ENCODE results near the gene IMMP2L. TPM values are rescaled to one million over a fixed set of nuclear protein-coding genes. Genes with fewer than 3 reads are reported as not detected.
"Not testable (repeated sequence)": the region's sequence is repeated elsewhere in the genome, so short reads cannot be mapped to it uniquely, and the experiment has no call there.

The IMMP2L gene
- total RNA-seq, 1 donor from 2014 or later = 20.0 TPM

GRCh38 chr7:111581207-111581606 is 18.9 kb upstream of the IMMP2L start:
- intact Hi-C loops (cut with micrococcal nuclease); DNase-seq (ENCODE audit: low spot score); H3K36me3 Mint-ChIP-seq (ENCODE audit: low read depth); H3K4me3 Mint-ChIP-seq (ENCODE audit: low read depth); H3K27ac Mint-ChIP-seq; H3K27me3 Mint-ChIP-seq (ENCODE audit: low read depth); H3K4me1 Mint-ChIP-seq (ENCODE audit: low read depth): not testable (repeated sequence)
- peaks cover 22% of the 10 kb centered on the region for H3K9me3 Mint-ChIP-seq

GRCh38 chr7:111578754-111579153 is 16.5 kb upstream of the IMMP2L start:
- Mint-ChIP-seq H3K4me1 (ENCODE audit: low read depth) (no peaks in the 10 kb centered on the region), H3K36me3 (ENCODE audit: low read depth) (no peaks in the 10 kb centered on the region), H3K27ac (no peak overlapping the region), H3K9me3 (peaks cover 27% of the 10 kb centered on the region), H3K4me3 (ENCODE audit: low read depth) (no peak overlapping the region), H3K27me3 (ENCODE audit: low read depth) (no peaks in the 10 kb centered on the region)
- intact Hi-C loops (cut with micrococcal nuclease) = no loop called here
- no peak for DNase-seq (ENCODE audit: low spot score)

GRCh38 chr7:111571720-111572119 is 9.4 kb upstream of the IMMP2L start:
- peaks cover 27% of the 10 kb centered on the region for H3K9me3 Mint-ChIP-seq
- no peaks in the 10 kb centered on the region for H3K4me1 Mint-ChIP-seq (ENCODE audit: low read depth)
- H3K27me3 Mint-ChIP-seq (ENCODE audit: low read depth) = peaks cover 4% of the 10 kb centered on the region
- no peak overlapping the region for H3K4me3 Mint-ChIP-seq (ENCODE audit: low read depth)
- H3K36me3 Mint-ChIP-seq (ENCODE audit: low read depth) = peaks cover 6% of the 10 kb centered on the region
- intact Hi-C loops (cut with micrococcal nuclease) = no loop called here
- no peak overlapping the region for H3K27ac Mint-ChIP-seq
- no peak for DNase-seq (ENCODE audit: low spot score)

- no peak overlapping the region for H3K27ac Mint-ChIP-seq
- H3K27me3 Mint-ChIP-seq (ENCODE audit: low read depth) = peaks cover 11% of the 10 kb centered on the region
- H3K4me1 Mint-ChIP-seq (ENCODE audit: low read depth) = no peaks in the 10 kb centered on the region
- H3K36me3 Mint-ChIP-seq (ENCODE audit: low read depth) = peaks cover 6% of the 10 kb centered on the region
- no peak overlapping the region for H3K4me3 Mint-ChIP-seq (ENCODE audit: low read depth)
- intact Hi-C loops (cut with micrococcal nuclease) = loop anchor here (10.0 kb wide), 1 partner anchor 636 kb away; the partner anchor contains the start of genes DOCK4 and ZNF277
- H3K9me3 Mint-ChIP-seq = peaks cover 18% of the 10 kb centered on the region
- no peak for DNase-seq (ENCODE audit: low spot score)
These were observed 6.7 kb upstream of the IMMP2L start for GRCh38 chr7:111568870-111569462.

GRCh38 chr7:111568419-111568818 is 6.1 kb upstream of the IMMP2L start:
- Mint-ChIP-seq H3K4me3 (ENCODE audit: low read depth) (no peak overlapping the region), H3K27ac (no peak overlapping the region), H3K36me3 (ENCODE audit: low read depth) (peaks cover 6% of the 10 kb centered on the region), H3K4me1 (ENCODE audit: low read depth) (peaks cover 2% of the 10 kb centered on the region), H3K27me3 (ENCODE audit: low read depth) (peaks cover 11% of the 10 kb centered on the region), H3K9me3 (peaks cover 18% of the 10 kb centered on the region)
- DNase-seq (ENCODE audit: low spot score) = no peak
- intact Hi-C loops (cut with micrococcal nuclease) = loop anchor here (10.0 kb wide), 1 partner anchor 636 kb away; the partner anchor contains the start of genes DOCK4 and ZNF277

- H3K27ac Mint-ChIP-seq = no peak overlapping the region
- H3K4me3 Mint-ChIP-seq (ENCODE audit: low read depth) = peak overlapping the region; percentile 59
These were observed 1.8 kb upstream of the IMMP2L start for GRCh38 chr7:111564078-111564477.

GRCh38 chr7:111561654-111561903 is 713 bp downstream of the IMMP2L start:
- intact Hi-C loops (cut with micrococcal nuclease) = loop anchor here (5.0 to 10.0 kb wide), 5 partner anchors 64 to 831 kb away; partner anchors contain the start of genes DOCK4 and ZNF277
- Mint-ChIP-seq H3K27ac (peak overlapping the region; percentile 85), H3K36me3 (ENCODE audit: low read depth) (peaks cover 21% of the 10 kb centered on the region), H3K9me3 (no peaks in the 10 kb centered on the region), H3K4me1 (ENCODE audit: low read depth) (peaks cover 31% of the 10 kb centered on the region), H3K27me3 (ENCODE audit: low read depth) (peaks cover 8% of the 10 kb centered on the region), H3K4me3 (ENCODE audit: low read depth) (peak overlapping the region; percentile 87)
- DNase-seq (ENCODE audit: low spot score) = no peak

More at GRCh38 chr7:111564078-111564477, 1.8 kb upstream of the IMMP2L start:
- Mint-ChIP-seq H3K4me1 (ENCODE audit: low read depth) (peaks cover 23% of the 10 kb centered on the region), H3K9me3 (no peaks in the 10 kb centered on the region), H3K27me3 (ENCODE audit: low read depth) (peaks cover 11% of the 10 kb centered on the region), H3K36me3 (ENCODE audit: low read depth) (peaks cover 4% of the 10 kb centered on the region)
- intact Hi-C loops (cut with micrococcal nuclease) = loop anchor here (5.0 to 10.0 kb wide), 5 partner anchors 67 to 828 kb away; partner anchors contain the start of genes DOCK4 and ZNF277
- DNase-seq (ENCODE audit: low spot score) = no peak

GRCh38 chr7:111560773-111561653 is 1.3 kb downstream of the IMMP2L start:
- Mint-ChIP-seq H3K4me3 (ENCODE audit: low read depth) (peak overlapping the region; percentile 87), H3K27me3 (ENCODE audit: low read depth) (peaks cover 8% of the 10 kb centered on the region), H3K36me3 (ENCODE audit: low read depth) (peaks cover 26% of the 10 kb centered on the region), H3K4me1 (ENCODE audit: low read depth) (peaks cover 31% of the 10 kb centered on the region), H3K27ac (peak overlapping the region; percentile 85), H3K9me3 (no peaks in the 10 kb centered on the region)
- intact Hi-C loops (cut with micrococcal nuclease) = loop anchor here (5.0 to 10.0 kb wide), 5 partner anchors 64 to 831 kb away; partner anchors contain the start of genes DOCK4 and ZNF277
- DNase-seq (ENCODE audit: low spot score) = no peak

GRCh38 chr7:111558991-111559390 is 3.3 kb downstream of the IMMP2L start:
- Mint-ChIP-seq H3K27me3 (ENCODE audit: low read depth) (no peaks in the 10 kb centered on the region), H3K36me3 (ENCODE audit: low read depth) (peaks cover 41% of the 10 kb centered on the region), H3K4me1 (ENCODE audit: low read depth) (peaks cover 31% of the 10 kb centered on the region), H3K9me3 (no peaks in the 10 kb centered on the region), H3K27ac (no peak overlapping the region), H3K4me3 (ENCODE audit: low read depth) (no peak overlapping the region)
- intact Hi-C loops (cut with micrococcal nuclease) = loop anchor here (5.0 kb wide), 1 partner anchor 422 kb away; no protein-coding TSS in a partner anchor
- no peak for DNase-seq (ENCODE audit: low spot score)

GRCh38 chr7:111556977-111557376 is 5.3 kb downstream of the IMMP2L start:
- Mint-ChIP-seq H3K4me3 (ENCODE audit: low read depth) (no peak overlapping the region), H3K36me3 (ENCODE audit: low read depth) (peaks cover 43% of the 10 kb centered on the region)
- intact Hi-C loops (cut with micrococcal nuclease) = loop anchor here (5.0 kb wide), 1 partner anchor 420 kb away; no protein-coding TSS in a partner anchor

GRCh38 chr7:111554086-111554485 is 8.2 kb downstream of the IMMP2L start:
- Mint-ChIP-seq H3K4me1 (ENCODE audit: low read depth) (peaks cover 8% of the 10 kb centered on the region), H3K36me3 (ENCODE audit: low read depth) (peaks cover 58% of the 10 kb centered on the region), H3K9me3 (no peaks in the 10 kb centered on the region), H3K27ac (no peak overlapping the region), H3K4me3 (ENCODE audit: low read depth) (no peak overlapping the region), H3K27me3 (ENCODE audit: low read depth) (no peaks in the 10 kb centered on the region)
- DNase-seq (ENCODE audit: low spot score) = no peak
- intact Hi-C loops (cut with micrococcal nuclease) = no loop called here

More at GRCh38 chr7:111556977-111557376, 5.3 kb downstream of the IMMP2L start:
- Mint-ChIP-seq H3K27me3 (ENCODE audit: low read depth) (no peaks in the 10 kb centered on the region), H3K4me1 (ENCODE audit: low read depth) (peaks cover 25% of the 10 kb centered on the region), H3K9me3 (no peaks in the 10 kb centered on the region), H3K27ac (no peak overlapping the region)
- no peak for DNase-seq (ENCODE audit: low spot score)

- Mint-ChIP-seq H3K27me3 (ENCODE audit: low read depth) (no peaks in the 10 kb centered on the region), H3K27ac (no peak overlapping the region), H3K4me1 (ENCODE audit: low read depth) (no peaks in the 10 kb centered on the region), H3K9me3 (no peaks in the 10 kb centered on the region), H3K36me3 (ENCODE audit: low read depth) (no peaks in the 10 kb centered on the region), H3K4me3 (ENCODE audit: low read depth) (no peak overlapping the region)
- intact Hi-C loops (cut with micrococcal nuclease) = no loop called here
- DNase-seq (ENCODE audit: low spot score) = no peak
These were observed 21.2 kb downstream of the IMMP2L start for GRCh38 chr7:111541067-111541466.

Measured in activated T-helper 2 cell treated with anti-CD3 and anti-CD28 coated beads, Interferon-gamma antibody, Interleukin-2, Interleukin-4, amounts not matched to agents 10 μg/mL and 5 μg/mL and 100 μg/mL, durations not matched to agents 14 hours and 24 hours and 36 hours (primary cell).